ENCODE data around the gene IFI27L2. TPM values are rescaled to one million over a fixed set of nuclear protein-coding genes. Genes with fewer than 3 reads are reported as not detected.
A peak's percentile ranks its signal among the peaks of the same experiment; 100 is the strongest.

IFI27L2 gene
- total and polyA plus RNA-seq, 2 of the 8 experiments (the other 6 are each of a cell fraction or from before 2014, with no cell fraction given): 14.0 to 69.6 TPM

GRCh38 chr14:94128216-94128839 is 1.1 kb downstream of the IFI27L2 start:
- ChIA-PET CTCF (ENCODE audit: partially characterized antibody) (interaction anchor here (0.6 to 5.3 kb wide), 26 partner anchors 8 to 236 kb away, joined by 3 to 55 read pairs (median 4); partner anchors contain the start of genes IFI27 and OTUB2), POLR2A (ENCODE audit: partially characterized antibody) (interaction anchor here (0.7 to 2.7 kb wide), 7 partner anchors 11 to 51 kb away, joined by 3 to 11 read pairs (median 4); no protein-coding TSS in a partner anchor)
- H3K23me2 ChIP-seq (ENCODE audit: low read depth, low read length): peaks cover 9% of the 10 kb centered on the region; the same call in 1 of the 2 replicates
- H3K56ac ChIP-seq (replicated peaks; ENCODE audit: insufficient read length, low read depth, low read length): no peak overlapping the region
- H2BK20ac ChIP-seq (ENCODE audit: low read length): no peak overlapping the region
- H3K27me3 ChIP-seq (replicated peaks in 1 of 4; ENCODE audit: control insufficient read depth in 3 of 4, extremely low read depth in 1 of 4, insufficient read depth in 3 of 4, low read length in 3 of 4): no peaks in the 10 kb centered on the region; a peak in 2 of 7 replicates
- no peak overlapping the region for H3K18ac ChIP-seq (ENCODE audit: extremely low read depth, low read length)
- peak overlapping the region; percentile 77 to 88 for H3K4me2 ChIP-seq (ENCODE audit: insufficient read depth in 1 of 2, low read depth in 2 of 2, low read length in 2 of 2)
- no peak overlapping the region for H3K23ac ChIP-seq (ENCODE audit: insufficient read length)
- no peak overlapping the region for H3K9ac ChIP-seq (replicated peaks in 1 of 4; ENCODE audit: extremely low read depth in 1 of 4, low read depth in 3 of 4, low read length in 3 of 4)
- no peak overlapping the region for H2AK5ac ChIP-seq (ENCODE audit: low read depth, low read length)
- H3K36me3 ChIP-seq (ENCODE audit: control insufficient read depth in 2 of 4, insufficient read depth in 4 of 4, low read length in 3 of 4): no peaks in the 10 kb centered on the region
- H3K4me3 ChIP-seq (ENCODE audit: extremely low read depth in 1 of 4, insufficient read depth in 2 of 4, low read depth in 3 of 4, low read length in 4 of 4): peak overlapping the region in 3 of 4 experiments; percentile 54 to 65 (median 60); a peak in 3 of 8 replicates
- no peak overlapping the region for H2AFZ ChIP-seq (ENCODE audit: low read length)
- no peak overlapping the region for H2BK120ac ChIP-seq (replicated peaks; ENCODE audit: low read depth, low read length)
- 85% methylated on average over 14 of the region's 14 CpGs; no CpG with 5 or more reads in 1 of the 2 experiments for WGBS, 2 experiments (ENCODE audit: extremely low coverage in 1 of 2, insufficient coverage in 1 of 2, insufficient read length in 1 of 2, insufficient replicate concordance in 2 of 2, low coverage in 1 of 2, low lambda C conversion rate in 2 of 2, missing lambda C conversion rate in 1 of 2)
- FAIRE-seq: no peak
- no peak overlapping the region for H4K91ac ChIP-seq (replicated peaks; ENCODE audit: insufficient read length, low read length)
- H3K4me1 ChIP-seq (replicated peaks in 1 of 4; ENCODE audit: control insufficient read depth in 3 of 4, insufficient read depth in 4 of 4, low read length in 3 of 4): peaks cover 0 to 4% (median 2%) of the 10 kb centered on the region in 4 experiments; a peak in 3 of 7 replicates
- H2BK5ac ChIP-seq (ENCODE audit: low read depth, low read length): no peak overlapping the region
- TF ChIP-seq SUZ12 (IDR thresholded peaks at IDR 0.05; ENCODE audit: low read length) (no peak), JUND (IDR thresholded peaks at IDR 0.05; ENCODE audit: low read length) (no peak), GABPA (IDR thresholded peaks at IDR 0.05; ENCODE audit: borderline replicate concordance, insufficient read depth, low read length) (no peak), HDAC6 (IDR thresholded peaks at IDR 0.05; ENCODE audit: low read depth, low read length) (no peak), HDAC2 (IDR thresholded peaks at IDR 0.05; ENCODE audit: borderline replicate concordance in 1 of 2, low read depth in 2 of 2, low read length in 2 of 2) (no peak), KDM4A (IDR thresholded peaks at IDR 0.05; ENCODE audit: low read depth, low read length, severe bottlenecking) (no peak), SAP30 (IDR thresholded peaks at IDR 0.05; ENCODE audit: insufficient read depth, insufficient replicate concordance, low read length) (no peak), SP2 (IDR thresholded peaks at IDR 0.05; ENCODE audit: low read length) (no peak), EP300 (IDR thresholded peaks at IDR 0.05; ENCODE audit: borderline replicate concordance in 1 of 2, low read depth in 2 of 2, low read length in 2 of 2) (no peak), SP4 (IDR thresholded peaks at IDR 0.05; ENCODE audit: low read length) (no peak)
- 0 out of 2 replicates have a peak overlapping the region, but pooled peaks have one; percentile 61 for H2BK15ac ChIP-seq (ENCODE audit: low read length)
- H3K79me1 ChIP-seq (ENCODE audit: low read depth, low read length): no peaks in the 10 kb centered on the region
- no peak overlapping the region for H3K14ac ChIP-seq (ENCODE audit: insufficient read length)
- no peaks in the 10 kb centered on the region for H3K79me2 ChIP-seq (ENCODE audit: control insufficient read depth in 1 of 2, insufficient read depth in 2 of 2, low read length in 2 of 2)
- H2BK12ac ChIP-seq (ENCODE audit: low read depth, low read length): peak overlapping the region; percentile 31; the same call in 1 of the 2 replicates
- H4K20me1 ChIP-seq (replicated peaks in 1 of 2; ENCODE audit: control insufficient read depth in 1 of 2, insufficient read depth in 2 of 2, low read length in 2 of 2): no peaks in the 10 kb centered on the region
- H3K4ac ChIP-seq (replicated peaks; ENCODE audit: insufficient read length, low read depth, low read length): no peak overlapping the region
- DNase-seq (ENCODE audit: low read depth in 1 of 2, low spot score in 2 of 2): peak in 1 of 2 experiments; percentile 44
- no peaks in the 10 kb centered on the region for H3K9me3 ChIP-seq (ENCODE audit: insufficient read depth in 2 of 2, low read depth in 1 of 2, low read length in 1 of 2)
- H3K27ac ChIP-seq (ENCODE audit: low read depth, low read length): no peak overlapping the region
- H4K5ac ChIP-seq (ENCODE audit: insufficient read length, low read depth, low read length): no peak overlapping the region
- no peak overlapping the region for H4K8ac ChIP-seq (ENCODE audit: extremely low read depth, insufficient read depth, low read length)
